HEK293 (cell line): ENCODE measurements around the gene VOPP1.

Experiments used
- GLIS1 ChIP-seq: fragments of 450-650 bp; formaldehyde crosslinking; IDR thresholded peaks from 2 replicates; pipeline ENCODE4 v1.5.1; 2016; ENCODE audit warnings: missing biosample characterization, missing genetic modification characterization
- KLF16 ChIP-seq: fragments of 450-650 bp; formaldehyde crosslinking; IDR thresholded peaks from 2 replicates; pipeline ENCODE4 v1.5.1; 2017; ENCODE audit warnings: missing biosample characterization, missing genetic modification characterization
- ZNF169 ChIP-seq: fragments of 450-650 bp; formaldehyde crosslinking; IDR thresholded peaks from 2 replicates; pipeline ENCODE4 v1.5.1; 2016; ENCODE audit warnings: missing biosample characterization, missing genetic modification characterization
- ZNF23 ChIP-seq: fragments of 450-650 bp; formaldehyde crosslinking; IDR thresholded peaks from 2 replicates; pipeline ENCODE4 v1.5.1; 2016; ENCODE audit warnings: missing biosample characterization, missing genetic modification characterization, borderline replicate concordance
- ZNF558 ChIP-seq: fragments of 450-650 bp; formaldehyde crosslinking; IDR thresholded peaks from 2 replicates; pipeline ENCODE4 v1.5.1; 2016; ENCODE audit warnings: missing biosample characterization, missing genetic modification characterization
- TF ChIP-seq, protein P1 (sequence below): fragments of 450-650 bp; formaldehyde crosslinking; IDR thresholded peaks from 2 replicates; pipeline ENCODE4 v1.5.1; 2016; ENCODE audit warnings: missing biosample characterization, missing genetic modification characterization
- TF ChIP-seq, protein P2 (sequence below): fragments of 450-650 bp; formaldehyde crosslinking; IDR thresholded peaks from 2 replicates; pipeline ENCODE4 v1.5.1; 2016; ENCODE audit warnings: missing biosample characterization, missing genetic modification characterization

GRCh38 chr7:55546814-55547213 lies 25.5 kb downstream of the VOPP1 start:
- TF ChIP-seq, protein P1, sequence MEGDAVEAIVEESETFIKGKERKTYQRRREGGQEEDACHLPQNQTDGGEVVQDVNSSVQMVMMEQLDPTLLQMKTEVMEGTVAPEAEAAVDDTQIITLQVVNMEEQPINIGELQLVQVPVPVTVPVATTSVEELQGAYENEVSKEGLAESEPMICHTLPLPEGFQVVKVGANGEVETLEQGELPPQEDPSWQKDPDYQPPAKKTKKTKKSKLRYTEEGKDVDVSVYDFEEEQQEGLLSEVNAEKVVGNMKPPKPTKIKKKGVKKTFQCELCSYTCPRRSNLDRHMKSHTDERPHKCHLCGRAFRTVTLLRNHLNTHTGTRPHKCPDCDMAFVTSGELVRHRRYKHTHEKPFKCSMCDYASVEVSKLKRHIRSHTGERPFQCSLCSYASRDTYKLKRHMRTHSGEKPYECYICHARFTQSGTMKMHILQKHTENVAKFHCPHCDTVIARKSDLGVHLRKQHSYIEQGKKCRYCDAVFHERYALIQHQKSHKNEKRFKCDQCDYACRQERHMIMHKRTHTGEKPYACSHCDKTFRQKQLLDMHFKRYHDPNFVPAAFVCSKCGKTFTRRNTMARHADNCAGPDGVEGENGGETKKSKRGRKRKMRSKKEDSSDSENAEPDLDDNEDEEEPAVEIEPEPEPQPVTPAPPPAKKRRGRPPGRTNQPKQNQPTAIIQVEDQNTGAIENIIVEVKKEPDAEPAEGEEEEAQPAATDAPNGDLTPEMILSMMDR (tag by site-specific recombination) = no peak
- no peak for TF ChIP-seq GLIS1 (tag by site-specific recombination)
- no peak for TF ChIP-seq ZNF558 (tag by site-specific recombination)
- TF ChIP-seq, protein P2, sequence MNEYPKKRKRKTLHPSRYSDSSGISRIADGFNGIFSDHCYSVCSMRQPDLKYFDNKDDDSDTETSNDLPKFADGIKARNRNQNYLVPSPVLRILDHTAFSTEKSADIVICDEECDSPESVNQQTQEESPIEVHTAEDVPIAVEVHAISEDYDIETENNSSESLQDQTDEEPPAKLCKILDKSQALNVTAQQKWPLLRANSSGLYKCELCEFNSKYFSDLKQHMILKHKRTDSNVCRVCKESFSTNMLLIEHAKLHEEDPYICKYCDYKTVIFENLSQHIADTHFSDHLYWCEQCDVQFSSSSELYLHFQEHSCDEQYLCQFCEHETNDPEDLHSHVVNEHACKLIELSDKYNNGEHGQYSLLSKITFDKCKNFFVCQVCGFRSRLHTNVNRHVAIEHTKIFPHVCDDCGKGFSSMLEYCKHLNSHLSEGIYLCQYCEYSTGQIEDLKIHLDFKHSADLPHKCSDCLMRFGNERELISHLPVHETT (tag by site-specific recombination) = no peak
- no peak for TF ChIP-seq ZNF169 (tag by site-specific recombination)
- TF ChIP-seq ZNF23 = no peak
- no peak for TF ChIP-seq KLF16 (tag by site-specific recombination)
